Mucosa of rectum (tissue), 2 donors: Measurements from ENCODE around the gene NAV3.

Experiments used
- H3K27ac ChIP-seq, 2 donors: one replicate each; pipeline ENCODE4 v1.7.0; 2013; ENCODE audit warnings: inconsistent platforms in 2 of 2, low read depth in 2 of 2, low read length in 2 of 2
- H3K27me3 ChIP-seq, 2 donors: one replicate each; pipeline ENCODE4 v1.7.0; 2013; ENCODE audit warnings: low read length in 2 of 2; ENCODE audit not compliant: control insufficient read depth in 2 of 2, insufficient read depth in 2 of 2
- H3K36me3 ChIP-seq, 2 donors: one replicate each; pipeline ENCODE4 v1.7.0; 2013; ENCODE audit warnings: low read length in 2 of 2; ENCODE audit not compliant: control insufficient read depth in 2 of 2, insufficient read depth in 2 of 2
- H3K4me1 ChIP-seq, 2 donors: one replicate each; pipeline ENCODE4 v1.7.0; 2013; ENCODE audit warnings: low read length in 2 of 2, mild to moderate bottlenecking in 1 of 2; ENCODE audit not compliant: control insufficient read depth in 2 of 2, insufficient read depth in 2 of 2
- H3K4me3 ChIP-seq, 2 donors: one replicate each; pipeline ENCODE4 v1.7.0; 2013; ENCODE audit warnings: low read length in 2 of 2
- H3K9ac ChIP-seq, 2 donors: one replicate each; pipeline ENCODE4 v1.7.0; 2013; ENCODE audit warnings: low read length in 2 of 2, low read depth in 1 of 2, mild to moderate bottlenecking in 1 of 2
- H3K9me3 ChIP-seq, 2 donors: one replicate each; pipeline ENCODE4 v1.7.0; 2013; ENCODE audit warnings: low read length in 2 of 2; ENCODE audit not compliant: control insufficient read depth in 2 of 2
- donor health status: healthy.
- donor health status: Normal muscosa, but diverticular disease.

Gene NAV3

DNA sequence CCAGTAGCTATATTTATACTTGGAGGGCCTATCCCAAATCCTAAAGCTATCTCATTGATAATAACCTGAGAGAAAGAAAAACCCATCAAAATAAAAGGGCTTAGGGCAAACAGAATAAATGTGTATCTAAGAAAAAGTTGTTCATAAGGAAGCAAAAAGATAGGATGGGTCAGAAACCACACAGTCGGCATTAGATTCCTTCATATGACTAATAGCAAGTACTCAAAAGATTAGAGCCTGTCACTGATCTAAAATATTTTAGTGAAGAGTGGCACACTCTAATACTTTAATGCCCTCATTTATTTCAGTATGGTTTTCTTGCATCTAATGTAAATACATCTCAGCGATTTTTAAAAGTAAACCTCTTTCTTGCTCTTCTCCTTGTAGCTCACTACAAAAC, 17.1 kb upstream of the NAV3 start:
- H3K27me3 ChIP-seq: no peaks in the 10 kb centered on the region
- no peaks in the 10 kb centered on the region for H3K9me3 ChIP-seq
- H3K9ac ChIP-seq: no peak overlapping the region
- H3K27ac ChIP-seq: no peak overlapping the region
- no peak overlapping the region for H3K4me3 ChIP-seq
- H3K4me1 ChIP-seq: no peaks in the 10 kb centered on the region
- H3K36me3 ChIP-seq: no peaks in the 10 kb centered on the region

DNA sequence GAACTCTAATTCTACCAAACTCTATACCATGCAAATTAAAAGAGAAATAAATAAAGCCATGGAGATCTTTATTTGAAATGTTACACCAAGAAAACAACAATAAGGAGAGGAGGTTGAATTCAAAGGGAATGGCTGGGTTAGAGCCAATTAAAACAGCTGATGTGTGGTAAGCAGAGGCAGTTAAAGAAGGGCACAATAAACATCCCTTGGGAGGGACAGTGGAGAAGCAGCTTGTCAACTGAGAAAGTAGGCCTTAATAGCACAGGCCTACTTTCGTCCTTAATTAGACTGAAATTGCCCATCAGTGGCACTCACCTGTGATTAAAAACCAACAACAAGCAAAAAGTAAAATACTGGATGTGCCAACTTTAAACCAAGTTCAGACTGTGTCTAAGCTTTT, 16.3 kb upstream of the NAV3 start:
- Histone ChIP-seq H3K4me1 (no peaks in the 10 kb centered on the region), H3K27me3 (no peaks in the 10 kb centered on the region), H3K9ac (no peak overlapping the region), H3K9me3 (no peaks in the 10 kb centered on the region), H3K27ac (no peak overlapping the region), H3K4me3 (no peak overlapping the region), H3K36me3 (no peaks in the 10 kb centered on the region)

DNA sequence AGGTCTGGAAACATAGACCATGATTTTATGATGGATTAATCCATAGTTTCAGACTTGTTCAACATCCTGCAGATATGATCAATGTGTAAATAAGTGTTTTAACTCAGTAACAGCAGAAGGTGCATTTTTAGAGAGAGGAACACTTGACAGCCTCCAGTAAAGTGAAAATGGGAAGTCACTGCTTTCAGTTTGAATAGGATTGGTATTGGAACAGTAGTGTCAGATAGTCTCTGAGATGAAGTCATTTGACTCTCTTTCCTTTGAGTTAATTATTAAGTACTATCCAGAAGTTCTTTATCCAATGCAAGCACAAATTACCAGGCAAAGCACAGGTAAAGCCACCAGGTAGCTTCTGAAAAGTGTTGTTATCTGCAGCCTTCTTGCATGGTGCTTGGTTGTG, 14.5 kb upstream of the NAV3 start:
- Histone ChIP-seq H3K9me3 (no peaks in the 10 kb centered on the region), H3K27ac (no peak overlapping the region), H3K27me3 (no peaks in the 10 kb centered on the region), H3K4me1 (no peaks in the 10 kb centered on the region), H3K4me3 (no peak overlapping the region), H3K9ac (no peak overlapping the region), H3K36me3 (no peaks in the 10 kb centered on the region)

DNA sequence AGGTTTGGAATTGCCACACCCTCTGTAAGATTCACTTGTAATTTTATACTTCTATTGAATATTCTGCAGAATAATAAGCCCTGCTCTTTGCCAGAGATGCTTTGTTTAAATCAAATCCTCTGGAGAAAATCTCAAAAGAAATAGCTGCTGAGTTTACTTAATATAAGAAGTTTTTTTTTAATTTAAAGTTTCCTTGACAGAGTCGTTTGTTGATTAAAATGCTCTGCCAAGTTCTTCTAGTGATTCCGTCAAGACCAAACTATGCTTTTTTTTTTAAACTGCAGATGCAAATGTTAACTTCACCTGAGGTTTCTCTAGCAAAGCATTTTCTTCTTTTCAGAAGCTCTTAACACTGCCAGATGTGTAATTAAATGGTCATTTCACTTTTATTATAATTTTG, 13.4 kb upstream of the NAV3 start:
- Histone ChIP-seq H3K36me3 (no peaks in the 10 kb centered on the region), H3K9me3 (no peaks in the 10 kb centered on the region), H3K27me3 (no peaks in the 10 kb centered on the region), H3K4me3 (no peak overlapping the region), H3K9ac (no peak overlapping the region), H3K4me1 (no peaks in the 10 kb centered on the region), H3K27ac (no peak overlapping the region)

DNA sequence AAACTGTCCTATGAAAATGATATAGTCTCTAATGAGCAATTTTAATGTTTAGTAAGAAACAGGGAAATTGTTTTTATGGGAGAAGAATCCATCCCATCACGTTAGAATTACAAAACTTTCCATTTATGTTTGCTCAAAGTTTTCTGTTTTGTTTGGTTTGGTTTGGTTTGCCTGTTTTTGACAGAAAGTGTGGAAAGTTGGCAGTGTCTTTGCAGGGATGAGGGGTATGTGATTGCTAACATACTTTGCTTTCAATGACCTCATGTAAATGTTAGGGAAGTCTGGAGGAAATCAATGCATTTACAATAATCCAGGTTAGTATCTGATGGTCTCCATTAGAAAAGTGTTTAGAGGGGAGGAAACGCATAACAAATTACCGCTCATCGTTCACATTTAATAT, 12.3 kb upstream of the NAV3 start:
- Histone ChIP-seq H3K9me3 (no peaks in the 10 kb centered on the region), H3K9ac (no peak overlapping the region), H3K4me3 (no peak overlapping the region)

DNA sequence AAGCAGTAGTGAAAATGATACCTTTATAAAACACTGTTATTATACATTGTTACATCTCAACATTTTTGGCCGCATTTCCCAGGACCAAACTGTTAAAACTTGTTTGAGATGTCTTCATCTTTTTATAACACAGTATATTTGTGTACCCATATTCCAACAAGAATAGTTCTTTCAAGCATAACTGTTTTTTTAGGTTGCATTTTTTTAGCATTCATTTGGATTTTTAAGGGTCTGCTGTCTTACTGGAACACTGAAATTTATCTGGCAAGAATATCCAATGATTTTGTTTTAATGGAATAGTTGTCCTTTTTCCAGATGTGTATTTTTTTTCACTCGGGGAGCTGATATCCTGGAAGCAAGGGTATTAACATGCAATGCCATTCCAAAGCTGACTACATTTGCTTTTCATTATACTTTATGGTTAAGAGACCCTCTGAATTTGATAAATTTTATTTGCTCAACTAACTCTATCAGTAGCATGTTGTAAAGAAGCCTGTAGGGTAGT, 8.9 kb upstream of the NAV3 start:
- no peaks in the 10 kb centered on the region for H3K36me3 ChIP-seq
- no peaks in the 10 kb centered on the region for H3K9me3 ChIP-seq
- H3K4me3 ChIP-seq: no peak overlapping the region
- no peak overlapping the region for H3K9ac ChIP-seq
- no peaks in the 10 kb centered on the region for H3K27me3 ChIP-seq
- no peak overlapping the region for H3K27ac ChIP-seq
- no peaks in the 10 kb centered on the region for H3K4me1 ChIP-seq

More for the DNA sequence above, 12.3 kb upstream of the NAV3 start:
- no peaks in the 10 kb centered on the region for H3K36me3 ChIP-seq
- no peaks in the 10 kb centered on the region for H3K4me1 ChIP-seq
- H3K27me3 ChIP-seq: no peaks in the 10 kb centered on the region
- H3K27ac ChIP-seq: no peak overlapping the region

DNA sequence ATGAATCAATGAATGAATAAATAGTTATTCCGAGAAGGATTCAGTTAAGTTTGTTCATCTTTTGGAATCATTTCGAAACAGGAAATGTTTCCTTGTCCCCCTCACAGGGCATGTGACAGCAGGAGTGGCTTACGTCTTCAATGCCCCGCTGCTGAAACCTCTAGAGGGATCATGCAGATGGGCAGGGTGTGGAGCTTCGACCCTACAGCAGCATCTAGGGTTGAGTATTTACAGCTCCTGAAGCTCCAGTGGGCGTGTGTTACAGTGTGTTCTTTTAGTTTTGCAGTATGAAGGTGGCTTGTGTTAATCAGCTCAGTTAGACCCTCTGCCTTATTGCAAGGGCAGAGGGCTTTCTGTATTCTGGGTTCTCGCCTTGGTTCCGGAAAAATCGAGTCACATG, 2.6 kb downstream of the NAV3 start:
- Histone ChIP-seq H3K36me3 (no peaks in the 10 kb centered on the region), H3K9ac (no peak overlapping the region), H3K4me1 (no peaks in the 10 kb centered on the region), H3K27ac (no peak overlapping the region), H3K9me3 (no peaks in the 10 kb centered on the region), H3K27me3 (no peaks in the 10 kb centered on the region), H3K4me3 (no peak overlapping the region)

DNA sequence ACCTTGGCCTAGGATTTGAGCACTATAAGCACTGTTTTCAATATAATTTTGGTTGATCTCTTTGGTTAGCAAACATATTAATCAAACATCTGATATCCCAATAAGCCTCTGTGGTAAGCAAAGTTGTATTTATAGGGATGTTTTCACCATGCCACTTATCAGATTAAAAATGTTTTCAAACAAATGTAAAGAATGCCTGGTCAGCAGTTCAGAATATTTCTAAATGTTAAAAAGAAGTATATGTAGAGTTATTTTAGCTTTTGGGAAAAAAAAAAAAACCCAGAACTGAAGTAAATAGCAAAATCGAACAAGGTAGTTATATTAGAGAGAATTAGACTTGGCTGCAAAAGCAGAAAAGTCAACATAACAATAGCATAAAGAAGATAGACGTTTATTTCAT, 3.9 kb downstream of the NAV3 start:
- Histone ChIP-seq H3K4me3 (no peak overlapping the region), H3K4me1 (no peaks in the 10 kb centered on the region), H3K27ac (no peak overlapping the region), H3K36me3 (no peaks in the 10 kb centered on the region), H3K9ac (no peak overlapping the region), H3K9me3 (no peaks in the 10 kb centered on the region), H3K27me3 (no peaks in the 10 kb centered on the region)

DNA sequence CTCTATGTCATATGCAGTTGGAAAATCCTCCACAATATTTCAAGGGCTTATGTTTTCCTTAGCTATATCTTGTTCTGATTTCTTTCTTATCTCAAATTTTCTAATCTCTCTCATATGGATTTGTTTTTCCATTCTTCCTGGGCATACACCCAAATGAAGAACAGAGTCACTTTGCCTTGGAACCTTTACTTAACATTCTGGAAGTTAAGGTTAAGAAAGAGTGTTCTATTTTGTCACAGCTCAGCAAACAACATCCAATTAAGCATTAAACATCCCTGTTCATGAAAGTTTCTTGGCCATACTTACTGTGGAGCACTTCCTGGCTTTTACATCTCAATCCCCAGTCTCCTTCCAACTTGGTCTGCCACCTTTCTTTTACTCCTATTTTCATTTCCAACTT, 5.3 kb downstream of the NAV3 start:
- Histone ChIP-seq H3K4me3 (no peak overlapping the region), H3K9me3 (no peaks in the 10 kb centered on the region), H3K27me3 (no peaks in the 10 kb centered on the region), H3K36me3 (no peaks in the 10 kb centered on the region), H3K9ac (no peak overlapping the region), H3K4me1 (no peaks in the 10 kb centered on the region), H3K27ac (no peak overlapping the region)

DNA sequence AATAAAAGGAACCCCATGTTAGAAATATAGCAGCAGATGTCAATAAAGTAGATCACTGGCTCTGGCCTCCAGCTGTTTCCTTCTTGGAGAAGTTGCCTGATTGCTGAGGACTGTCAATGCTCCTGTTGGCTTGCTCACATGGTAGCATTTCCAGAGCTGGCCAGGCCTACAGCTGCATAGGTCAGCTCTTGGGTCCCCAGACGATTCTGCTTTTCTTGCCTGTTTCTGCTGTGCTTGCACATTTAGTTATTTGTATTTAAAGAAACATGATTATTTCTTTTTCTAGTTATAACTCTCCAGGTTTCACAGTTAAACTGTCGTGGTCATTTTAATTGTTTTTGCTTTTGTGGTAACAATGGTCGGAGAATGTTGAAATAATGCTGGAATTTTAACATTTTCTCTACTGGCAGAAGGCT, 7.2 kb downstream of the NAV3 start:
- H3K9me3 ChIP-seq: no peaks in the 10 kb centered on the region
- no peak overlapping the region for H3K4me3 ChIP-seq
- H3K36me3 ChIP-seq: no peaks in the 10 kb centered on the region
- no peaks in the 10 kb centered on the region for H3K4me1 ChIP-seq
- no peak overlapping the region for H3K9ac ChIP-seq
- H3K27ac ChIP-seq: no peak overlapping the region
- no peaks in the 10 kb centered on the region for H3K27me3 ChIP-seq

DNA sequence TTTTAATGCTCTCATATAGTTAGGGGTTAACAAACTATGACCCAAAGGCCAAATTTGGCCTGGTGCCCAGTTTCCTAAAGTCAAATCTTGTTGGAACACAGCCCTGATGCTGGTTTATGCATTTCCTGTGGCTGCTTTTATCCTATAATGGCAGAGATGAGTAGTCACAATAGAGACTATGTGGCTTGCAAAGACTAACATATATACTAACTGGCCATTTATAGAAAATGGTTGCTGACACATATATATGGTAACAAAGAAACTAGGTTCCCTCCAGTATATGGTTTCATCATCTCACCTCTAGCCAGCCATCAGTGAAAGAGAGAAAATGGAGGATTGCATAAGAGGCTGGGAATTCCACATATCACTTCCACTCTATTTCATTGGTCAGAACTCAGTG, 10.8 kb downstream of the NAV3 start:
- no peaks in the 10 kb centered on the region for H3K4me1 ChIP-seq
- no peak overlapping the region for H3K27ac ChIP-seq
- H3K9ac ChIP-seq: no peak overlapping the region

More for the DNA sequence above, 10.8 kb downstream of the NAV3 start:
- Histone ChIP-seq H3K9me3 (no peaks in the 10 kb centered on the region), H3K4me3 (no peak overlapping the region), H3K36me3 (no peaks in the 10 kb centered on the region), H3K27me3 (no peaks in the 10 kb centered on the region)
